Sigmoid colon (tissue), 4 donors: ENCODE data around the gene UTS2B.

Experiments used
- CTCF ChIP-seq, 4 experiments: fragments of 450-650 bp in 3 of 4; fragments of 200-600 bp in 1 of 4; IDR thresholded peaks; one replicate each; pipeline ENCODE4 v1.5.1; 2016 to 2019; ENCODE audit warnings: antibody characterized with exemption in 4 of 4, mild to moderate bottlenecking in 3 of 4, moderate library complexity in 2 of 4
- EP300 ChIP-seq, 4 donors: sonication (generic); formaldehyde crosslinking; IDR thresholded peaks; one replicate each; pipeline ENCODE4 v1.6.1; 2017; ENCODE audit warnings: antibody characterized with exemption in 4 of 4
- POLR2A ChIP-seq, 2 donors: fragments of 450-650 bp; IDR thresholded peaks; one replicate each; pipeline ENCODE4 v1.6.1; 2016; ENCODE audit warnings: antibody characterized with exemption in 2 of 2, mild to moderate bottlenecking in 2 of 2, moderate library complexity in 2 of 2

- TF ChIP-seq EP300 (IDR thresholded peaks at IDR 0.05) (no peak), CTCF (IDR thresholded peaks at IDR 0.05) (no peak), POLR2A (IDR thresholded peaks at IDR 0.05) (no peak)
These were observed 13.6 kb upstream of the UTS2B start for GRCh38 chr3:191343913-191344312.
